ENCODE measurements around the gene MRPS12. TPM values are rescaled to one million over a fixed set of nuclear protein-coding genes. Genes with fewer than 3 reads are reported as not detected.

MRPS12 gene
- total RNA-seq, 1 experiment from 2014 or later: 82.5 TPM

DNA sequence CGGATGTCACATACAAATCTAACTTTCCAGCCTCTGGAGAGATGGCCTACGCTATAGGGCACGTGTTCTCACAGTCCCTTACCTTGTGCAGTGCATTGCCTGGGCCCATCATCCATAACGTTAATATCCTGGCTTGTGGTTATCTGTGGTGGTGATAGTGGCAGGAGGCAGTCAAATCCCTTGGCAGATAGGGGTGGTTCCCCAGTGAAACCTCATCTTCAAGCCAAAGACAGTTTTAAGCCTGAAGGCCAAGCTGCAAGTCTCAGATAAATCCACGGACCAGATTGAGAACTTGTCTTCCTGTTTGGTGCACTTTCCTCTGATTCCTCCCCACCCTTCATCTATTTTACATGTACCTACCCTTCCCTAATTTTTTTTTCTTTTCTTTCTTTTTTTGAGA lies 49.1 kb downstream of the MRPS12 start:
- intact Hi-C loops (cut with micrococcal nuclease; ENCODE audit: unreplicated experiment): no loop called here
- H3K27me3 ChIP-seq (replicated peaks; ENCODE audit: control insufficient read depth, insufficient read depth, low read length): no peaks in the 10 kb centered on the region
- TF ChIP-seq, protein P1, sequence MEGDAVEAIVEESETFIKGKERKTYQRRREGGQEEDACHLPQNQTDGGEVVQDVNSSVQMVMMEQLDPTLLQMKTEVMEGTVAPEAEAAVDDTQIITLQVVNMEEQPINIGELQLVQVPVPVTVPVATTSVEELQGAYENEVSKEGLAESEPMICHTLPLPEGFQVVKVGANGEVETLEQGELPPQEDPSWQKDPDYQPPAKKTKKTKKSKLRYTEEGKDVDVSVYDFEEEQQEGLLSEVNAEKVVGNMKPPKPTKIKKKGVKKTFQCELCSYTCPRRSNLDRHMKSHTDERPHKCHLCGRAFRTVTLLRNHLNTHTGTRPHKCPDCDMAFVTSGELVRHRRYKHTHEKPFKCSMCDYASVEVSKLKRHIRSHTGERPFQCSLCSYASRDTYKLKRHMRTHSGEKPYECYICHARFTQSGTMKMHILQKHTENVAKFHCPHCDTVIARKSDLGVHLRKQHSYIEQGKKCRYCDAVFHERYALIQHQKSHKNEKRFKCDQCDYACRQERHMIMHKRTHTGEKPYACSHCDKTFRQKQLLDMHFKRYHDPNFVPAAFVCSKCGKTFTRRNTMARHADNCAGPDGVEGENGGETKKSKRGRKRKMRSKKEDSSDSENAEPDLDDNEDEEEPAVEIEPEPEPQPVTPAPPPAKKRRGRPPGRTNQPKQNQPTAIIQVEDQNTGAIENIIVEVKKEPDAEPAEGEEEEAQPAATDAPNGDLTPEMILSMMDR (IDR thresholded peaks at IDR 0.05; ENCODE audit: insufficient read depth in 1 of 2, low read depth in 1 of 2, low read length in 1 of 2, severe bottlenecking in 1 of 2, unreplicated experiment in 1 of 2): no peak

DNA sequence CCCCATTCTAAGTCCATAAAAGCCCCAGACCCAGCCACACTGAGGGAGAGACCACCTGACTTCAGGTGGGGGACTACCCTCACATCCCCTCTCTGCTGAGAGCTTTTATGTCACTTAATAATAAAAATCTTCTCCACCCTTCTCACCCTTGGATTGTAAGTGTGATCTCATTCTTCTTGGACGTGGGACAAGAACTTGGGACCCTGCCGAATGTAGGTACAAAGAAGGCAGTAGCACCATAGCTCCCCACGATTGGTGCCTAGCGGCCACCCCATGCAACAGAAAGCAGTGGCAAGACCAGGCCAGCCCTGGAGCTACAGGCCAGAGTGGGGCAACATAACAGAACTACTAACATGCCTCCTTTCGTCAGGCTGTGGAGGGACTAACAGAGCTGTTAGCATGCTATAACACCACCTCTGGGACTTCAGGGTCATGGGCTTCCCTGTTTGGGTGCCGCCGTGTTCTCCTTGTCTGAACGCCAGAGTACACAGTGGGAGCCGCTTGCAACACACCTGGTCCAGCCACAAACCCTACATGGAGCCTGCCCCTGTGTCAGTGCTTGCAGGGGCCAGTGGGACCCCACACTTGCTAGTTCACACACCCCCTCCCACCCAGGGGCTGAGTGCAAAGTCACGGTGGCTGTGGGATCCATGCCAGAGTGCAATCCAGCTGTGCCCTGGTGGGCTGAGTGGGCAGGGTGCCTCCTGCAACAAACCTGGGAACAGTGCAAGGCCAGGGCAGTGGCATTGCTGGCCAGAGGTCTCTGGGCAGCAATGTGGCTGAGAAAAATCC lies 50.0 kb downstream of the MRPS12 start:
- H3K9me3 Mint-ChIP-seq (ENCODE audit: unreplicated experiment): peaks cover 11% of the 10 kb centered on the region
- H3K27me3 Mint-ChIP-seq (ENCODE audit: insufficient read depth, unreplicated experiment): no peaks in the 10 kb centered on the region
- no peak for DNase-seq
- Histone ChIP-seq H3K27me3 (replicated peaks; ENCODE audit: control insufficient read depth, insufficient read depth, low read length) (no peaks in the 10 kb centered on the region), H3K4me3 (ENCODE audit: low read depth, low read length) (no peak overlapping the region), H3K36me3 (ENCODE audit: control insufficient read depth, insufficient read depth, low read length) (no peaks in the 10 kb centered on the region), H3K9me3 (peaks cover 16% of the 10 kb centered on the region), H3K4me1 (peaks cover 10% of the 10 kb centered on the region)
- TF ChIP-seq, protein P1 (IDR thresholded peaks at IDR 0.05; ENCODE audit: insufficient read depth in 1 of 2, low read depth in 1 of 2, low read length in 1 of 2, severe bottlenecking in 1 of 2, unreplicated experiment in 1 of 2): no peak
- peaks cover 13% of the 10 kb centered on the region for H3K36me3 Mint-ChIP-seq (ENCODE audit: insufficient read depth, unreplicated experiment)
- H3K4me1 Mint-ChIP-seq (ENCODE audit: low read depth, unreplicated experiment): no peaks in the 10 kb centered on the region
- no peak overlapping the region for H3K4me3 Mint-ChIP-seq (ENCODE audit: unreplicated experiment)
- BruUV-seq (replicated peaks): no TSS peak
- ChIA-PET POLR2A (no interaction called here), CTCF (interaction anchor here (1.5 kb wide), 1 partner anchor 15 kb away, joined by 4 read pairs; no protein-coding TSS in a partner anchor)
- H3K27ac Mint-ChIP-seq (ENCODE audit: unreplicated experiment): no peak overlapping the region
- intact Hi-C loops (cut with micrococcal nuclease; ENCODE audit: unreplicated experiment): no loop called here

More for the DNA sequence above, 49.1 kb downstream of the MRPS12 start:
- H3K9me3 ChIP-seq: peaks cover 13% of the 10 kb centered on the region
- no peaks in the 10 kb centered on the region for H3K27me3 Mint-ChIP-seq (ENCODE audit: insufficient read depth, unreplicated experiment)
- H3K4me1 Mint-ChIP-seq (ENCODE audit: low read depth, unreplicated experiment): no peaks in the 10 kb centered on the region
- peaks cover 20% of the 10 kb centered on the region for H3K36me3 Mint-ChIP-seq (ENCODE audit: insufficient read depth, unreplicated experiment)
- DNase-seq: no peak
- H3K9me3 Mint-ChIP-seq (ENCODE audit: unreplicated experiment): peaks cover 11% of the 10 kb centered on the region
- H3K4me1 ChIP-seq: peaks cover 10% of the 10 kb centered on the region
- H3K4me3 Mint-ChIP-seq (ENCODE audit: unreplicated experiment): no peak overlapping the region
- H3K4me3 ChIP-seq (ENCODE audit: low read depth, low read length): no peak overlapping the region
- H3K27ac Mint-ChIP-seq (ENCODE audit: unreplicated experiment): no peak overlapping the region
- H3K36me3 ChIP-seq (ENCODE audit: control insufficient read depth, insufficient read depth, low read length): no peaks in the 10 kb centered on the region
- POLR2A ChIA-PET: no interaction called here
- no TSS peak for BruUV-seq (replicated peaks)
- CTCF ChIA-PET: no interaction called here

Other genes starting within 250 kb of the MRPS12 start
- gene CAPN12, start 186.5 kb upstream of the MRPS12 start, total RNA-seq (2022): 8.8 and 11.0 TPM in 2 replicates
- gene LGALS7, start 157.4 kb upstream of the MRPS12 start, total RNA-seq (2022): not detected in 2 replicates
- not detected in 2 replicates for gene LGALS7B, start 141.7 kb upstream of the MRPS12 start, total RNA-seq (2022)
- 1.6 and 2.2 TPM in 2 replicates for gene LGALS4, start 118.0 kb upstream of the MRPS12 start, total RNA-seq (2022)
- 150 and 163 TPM in 2 replicates for gene ECH1, start 99.2 kb upstream of the MRPS12 start, total RNA-seq (2022)
- 443 and 446 TPM in 2 replicates for gene HNRNPL, start 81.0 kb upstream of the MRPS12 start, total RNA-seq (2022)
- gene RINL, start 52.7 kb upstream of the MRPS12 start, total RNA-seq (2022): 1.5 and 1.9 TPM in 2 replicates
- gene SIRT2, start 31.3 kb upstream of the MRPS12 start, total RNA-seq (2022): 33.3 and 34.4 TPM in 2 replicates
- 43.9 and 52.6 TPM in 2 replicates for gene NFKBIB, start 31.0 kb upstream of the MRPS12 start, total RNA-seq (2022)
- gene CCER2, start 18.8 kb upstream of the MRPS12 start, total RNA-seq (2022): 0.68 TPM in 1 of 2 replicates, not detected in the other
- gene SARS2, start 181 bp upstream of the MRPS12 start, total RNA-seq (2022): 66.6 and 85.1 TPM in 2 replicates
- gene FBXO17, start 44.8 kb downstream of the MRPS12 start, total RNA-seq (2022): 42.8 and 45.2 TPM in 2 replicates
- 3.4 and 3.8 TPM in 2 replicates for gene FBXO27, start 101.6 kb downstream of the MRPS12 start, total RNA-seq (2022)
- gene ACP7, start 153.4 kb downstream of the MRPS12 start, total RNA-seq (2022): 0.45 and 0.46 TPM in 2 replicates
- gene PAK4, start 194.8 kb downstream of the MRPS12 start, total RNA-seq (2022): 98.6 and 112 TPM in 2 replicates

Measured in Caco-2 (cell line).